ENCODE measurements around the gene FIGN. TPM values are rescaled to one million over a fixed set of nuclear protein-coding genes. Genes with fewer than 3 reads are reported as not detected.

Gene FIGN
- total and polyA plus RNA-seq, 2 of the 8 experiments (the other 6 are each of a cell fraction or from before 2014, with no cell fraction given): 5.0 to 22.8 TPM

- no peak for TF ChIP-seq KDM4A (IDR thresholded peaks at IDR 0.05; ENCODE audit: low read depth, low read length, severe bottlenecking)
Observed at GRCh38 chr2:163708265-163708664, 27.5 kb downstream of the FIGN start (continued).

Measured in H1 (cell line).